GM19467 (cell line): Measurements from ENCODE around the gene TMC2.
"Not testable (repeated sequence)": the region's sequence is repeated elsewhere in the genome, so short reads cannot be mapped to it uniquely, and the experiment has no call there.

Experiments
- ATAC-seq: cut with Tn5 transposase; IDR thresholded peaks from one replicate; pipeline ENCODE4 v1.9.1; 2021; ENCODE audit warnings: mild to moderate bottlenecking, moderate library complexity; ENCODE audit not compliant: unreplicated experiment

TMC2 gene

DNA sequence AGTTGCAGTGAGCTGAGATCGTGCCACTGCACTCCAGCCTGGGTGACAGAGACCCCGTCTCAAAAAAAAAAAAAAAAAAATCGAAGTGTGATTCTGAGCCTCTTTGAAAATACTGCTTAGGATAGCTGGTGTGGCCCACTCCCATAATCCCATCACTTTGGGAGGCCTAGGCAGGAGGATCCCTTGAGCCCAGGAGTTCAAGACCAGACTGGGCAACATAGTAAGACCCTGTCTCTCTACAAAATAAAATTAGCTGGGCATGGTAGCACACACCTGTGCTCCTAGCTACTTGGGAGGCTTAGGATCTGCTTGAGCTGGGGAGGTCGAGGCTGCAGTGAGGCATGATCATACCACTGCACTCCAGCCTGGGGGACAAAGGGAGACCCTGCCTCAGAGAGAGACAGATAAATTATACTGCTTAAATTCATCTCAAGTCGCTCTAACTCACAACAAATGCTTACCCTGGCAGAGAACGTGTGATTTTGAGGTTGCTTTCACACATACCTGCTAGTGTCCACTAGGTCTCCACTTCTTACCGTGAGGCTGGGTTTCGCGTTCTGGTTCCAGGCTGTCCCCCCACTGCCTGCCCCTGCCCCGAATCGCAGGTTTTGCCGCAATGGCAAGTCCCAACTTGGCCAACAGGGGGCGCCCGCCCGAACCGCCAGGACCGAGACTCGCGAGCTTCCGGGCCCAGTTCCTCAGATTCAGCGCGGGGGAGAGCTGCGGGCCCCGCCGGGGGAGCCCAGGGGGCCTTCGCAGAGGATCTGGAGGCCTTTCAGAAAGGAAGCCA is 12.3 kb upstream of the TMC2 start:
- ATAC-seq: no peak

DNA sequence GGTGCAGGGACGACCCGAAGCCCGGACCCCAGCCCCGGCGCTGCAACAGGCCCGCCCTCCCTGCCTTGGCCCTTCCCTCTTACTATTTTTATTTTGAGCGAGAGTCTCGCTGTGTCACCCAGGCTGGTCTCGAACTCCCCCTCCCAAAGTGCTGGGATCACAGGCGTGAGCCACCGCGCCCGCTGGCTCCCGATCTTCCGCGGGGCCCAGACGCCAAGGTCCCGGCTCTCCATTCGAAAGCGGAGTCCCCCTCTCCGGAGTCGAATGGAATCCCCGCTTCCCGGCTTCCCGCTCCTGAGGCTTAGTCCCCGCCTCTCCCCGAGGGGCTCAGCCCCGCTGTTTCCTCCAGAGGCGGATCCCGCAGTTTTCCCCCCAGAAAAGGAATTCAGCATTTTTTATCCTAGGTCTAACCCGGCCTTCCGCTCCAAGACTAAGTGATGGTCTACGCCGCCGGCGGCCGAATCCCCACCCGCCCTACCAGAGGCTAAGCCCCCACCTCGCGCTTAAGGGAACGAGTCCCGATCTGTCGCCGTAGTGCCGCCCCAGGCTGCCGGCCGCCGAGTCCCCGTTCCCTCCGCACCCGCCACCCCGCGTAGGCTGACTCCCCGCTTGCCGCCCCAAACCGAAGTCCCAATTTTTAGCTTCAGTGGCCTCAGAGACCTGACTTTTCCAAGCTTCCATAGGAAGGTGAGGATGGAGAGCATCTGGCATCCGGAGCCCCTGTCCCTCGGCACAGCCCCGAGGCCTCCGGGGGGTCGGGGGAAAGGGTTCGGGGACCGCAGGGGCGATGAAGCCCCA is 11.5 kb upstream of the TMC2 start:
- no peak for ATAC-seq

DNA sequence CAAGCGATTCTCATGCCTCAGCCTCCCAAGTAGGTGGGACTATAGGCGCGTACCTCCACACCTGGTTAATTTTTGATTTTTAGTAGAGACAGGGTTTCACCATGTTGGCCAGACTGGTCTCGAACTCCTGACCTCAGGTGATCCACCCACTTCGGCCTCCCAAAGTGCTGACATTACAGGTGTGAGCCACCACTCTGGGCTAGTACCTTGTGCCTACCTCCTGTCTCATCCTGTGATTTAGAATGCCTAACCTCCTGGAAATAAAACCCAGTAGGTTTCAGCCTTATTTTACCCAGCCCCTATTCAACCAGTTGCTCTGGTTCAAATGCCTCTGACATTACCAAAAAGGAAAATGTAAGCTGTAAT is 10.2 kb upstream of the TMC2 start:
- ATAC-seq: not testable (repeated sequence)

- no peak for ATAC-seq
These were observed 8.6 kb upstream of the TMC2 start for GRCh38 chr20:2527762-2528161.

- ATAC-seq: no peak
These were observed 7.6 kb upstream of the TMC2 start for GRCh38 chr20:2528671-2529271.

- no peak for ATAC-seq
These were observed 3.3 kb upstream of the TMC2 start for GRCh38 chr20:2533118-2533517.

GRCh38 chr20:2535711-2536559 is 438 bp upstream of the TMC2 start:
- ATAC-seq: no peak

GRCh38 chr20:2537101-2537500 is 728 bp downstream of the TMC2 start:
- no peak for ATAC-seq

- no peak for ATAC-seq
These were observed 2.0 kb downstream of the TMC2 start for GRCh38 chr20:2538356-2538755.

DNA sequence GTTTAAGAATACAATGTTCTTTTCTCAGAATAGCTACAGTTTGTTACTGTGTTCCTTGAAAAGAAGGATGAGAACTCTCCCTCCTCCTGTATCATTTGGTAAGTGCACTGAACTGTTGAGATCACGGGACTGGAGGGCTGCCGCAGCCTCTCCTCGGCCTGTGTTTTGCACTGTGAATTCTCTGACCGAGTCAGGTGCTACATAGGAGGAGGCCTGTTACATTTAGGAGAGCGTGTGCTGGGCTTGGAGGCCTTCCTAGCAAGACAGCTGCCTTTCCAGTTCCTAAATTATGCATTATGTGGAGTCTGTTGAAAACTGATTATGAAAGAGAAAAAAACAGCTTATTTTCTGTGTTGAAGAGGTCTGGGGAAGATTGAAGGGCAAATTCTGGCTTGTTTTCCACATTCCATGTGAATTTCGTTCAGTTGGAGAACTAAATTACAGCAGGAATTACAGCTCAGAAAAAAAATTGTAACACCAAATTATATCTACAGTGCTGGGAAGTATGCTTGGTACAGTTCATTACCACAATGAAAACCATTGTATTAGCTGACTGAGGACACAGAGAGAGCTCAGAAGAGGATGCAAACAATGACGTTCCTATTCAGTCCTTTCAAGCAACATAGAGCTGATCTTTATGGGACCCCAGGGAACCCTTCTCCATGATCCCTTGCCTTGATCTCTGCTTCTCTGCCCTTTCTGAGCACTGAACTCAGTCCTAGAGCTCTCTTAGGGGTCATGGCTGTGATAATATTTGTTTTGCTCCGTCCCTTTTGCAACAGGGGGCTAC is 2.8 kb downstream of the TMC2 start:
- ATAC-seq: no peak

DNA sequence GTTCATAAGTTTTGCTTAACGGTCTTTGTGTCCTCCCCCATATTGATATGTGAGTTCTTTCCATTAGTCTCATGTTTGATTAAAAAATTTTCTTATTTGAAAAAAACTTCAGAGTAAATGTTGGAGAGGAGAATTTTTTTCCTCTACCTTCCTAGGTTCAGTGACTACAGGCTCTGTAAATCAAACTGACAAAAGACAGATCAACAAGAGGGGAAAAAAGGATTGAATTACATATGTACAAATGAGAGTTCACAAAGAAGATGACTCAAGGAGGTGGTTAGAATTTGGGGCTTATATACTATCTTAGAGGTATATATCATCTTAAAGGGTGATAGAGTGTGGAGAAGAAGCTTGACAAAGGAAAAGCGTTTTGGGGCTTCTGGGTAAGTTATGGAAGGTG is 5.6 kb downstream of the TMC2 start:
- ATAC-seq: no peak

- ATAC-seq: no peak
These were observed 6.0 kb downstream of the TMC2 start for GRCh38 chr20:2542361-2542760.

DNA sequence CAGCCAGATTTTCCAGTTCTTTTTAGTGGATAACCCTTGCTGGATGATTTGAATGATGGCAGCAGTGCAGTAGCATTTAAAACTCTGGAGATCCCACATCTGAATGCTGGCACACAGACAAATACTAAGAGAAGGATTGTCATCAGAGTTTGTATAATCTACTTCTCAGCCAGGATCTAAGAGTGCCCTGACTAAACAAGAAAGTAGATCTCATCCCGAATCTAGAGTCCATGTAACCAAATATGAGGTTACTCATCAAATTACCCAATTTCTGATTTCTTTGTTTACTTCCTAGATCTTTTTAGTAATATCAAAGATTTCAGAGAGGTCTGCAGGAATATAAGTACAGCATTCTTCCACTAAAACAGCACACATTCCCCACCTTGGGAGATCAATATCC is 7.8 kb downstream of the TMC2 start:
- ATAC-seq: no peak

DNA sequence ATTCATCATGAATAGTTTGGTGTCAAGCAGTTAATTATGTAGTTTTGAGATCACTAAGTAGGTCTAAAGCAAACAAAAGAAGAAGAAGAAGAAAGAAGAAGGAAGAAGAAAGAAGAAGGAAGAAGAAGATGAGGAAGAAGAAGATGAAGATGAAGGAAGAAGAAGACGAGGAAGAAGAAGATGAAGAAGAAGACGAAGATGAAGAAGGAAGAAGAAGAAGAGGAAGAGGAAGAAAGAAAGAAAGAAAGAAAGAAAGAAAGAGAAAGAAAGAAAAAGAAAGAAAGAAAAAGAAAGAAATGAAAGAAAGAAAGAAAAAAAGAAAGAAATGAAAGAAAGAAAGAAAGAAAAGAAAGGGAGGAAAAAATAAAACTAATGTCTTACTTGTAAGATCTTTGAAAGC is 9.2 kb downstream of the TMC2 start:
- ATAC-seq: no peak

- no peak for ATAC-seq
These were observed 21.7 kb downstream of the TMC2 start for GRCh38 chr20:2557873-2558580.

- ATAC-seq: no peak
These were observed 22.4 kb downstream of the TMC2 start for GRCh38 chr20:2558581-2559278.

DNA sequence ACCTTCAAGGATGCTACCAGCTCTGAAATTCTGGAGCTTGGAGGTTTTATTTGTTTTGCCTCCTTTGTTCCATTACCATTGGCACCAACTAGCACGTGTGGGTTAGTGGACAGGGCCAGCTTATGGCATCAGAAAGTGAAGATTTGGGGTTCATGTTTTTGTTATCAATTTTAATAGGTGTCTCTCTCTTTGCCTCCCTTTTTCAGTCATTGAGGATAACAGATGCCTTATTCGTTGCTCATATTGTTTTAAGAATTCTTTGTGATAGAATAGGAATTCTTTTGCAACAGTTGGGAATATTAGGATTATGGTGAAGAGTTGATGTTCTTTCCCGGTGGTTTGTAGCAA is 22.9 kb downstream of the TMC2 start:
- no peak for ATAC-seq

- ATAC-seq: no peak
These were observed 23.3 kb downstream of the TMC2 start for GRCh38 chr20:2559651-2560050.

GRCh38 chr20:2563116-2563515 is 26.7 kb downstream of the TMC2 start:
- no peak for ATAC-seq
